K562 (cell line): ENCODE measurements around the gene ZSCAN12. TPM values are rescaled to one million over a fixed set of nuclear protein-coding genes. Genes with fewer than 3 reads are reported as not detected.

ENCODE experiments used
- ELF4 ChIP-seq: fragments of 450-650 bp; formaldehyde crosslinking; IDR thresholded peaks from 2 replicates; pipeline ENCODE4 v1.4.0; 2022; ENCODE audit warnings: missing genetic modification characterization
- EP400 ChIP-seq: fragments of 450-650 bp; IDR thresholded peaks from 2 replicates; pipeline ENCODE4 v1.6.1; 2017; ENCODE audit warnings: antibody characterized with exemption, mild to moderate bottlenecking, moderate library complexity
- HDAC1 ChIP-seq, 2 experiments: fragments of 450-650 bp; IDR thresholded peaks; 2 replicates each; pipeline ENCODE4 v1.6.1; 2016 to 2017; ENCODE audit warnings: inconsistent platforms in 1 of 2, mild to moderate bottlenecking in 1 of 2, moderate library complexity in 1 of 2
- KAT8 ChIP-seq: fragments of 450-650 bp; IDR thresholded peaks from 2 replicates; pipeline ENCODE4 v1.6.1; 2016; ENCODE audit warnings: low read depth, mild to moderate bottlenecking
- L3MBTL2 ChIP-seq: fragments of 450-650 bp; IDR thresholded peaks from 2 replicates; pipeline ENCODE4 v1.6.1; 2016; ENCODE audit warnings: mild to moderate bottlenecking, moderate library complexity
- MBD1 ChIP-seq: fragments of 250-450 bp; sonication (Bioruptor Pico); IDR thresholded peaks from 2 replicates; pipeline ENCODE4 v1.8.0; 2022; ENCODE audit warnings: inconsistent platforms
- MEIS2 ChIP-seq: fragments of 450-650 bp; IDR thresholded peaks from 2 replicates; pipeline ENCODE4 v1.6.1; 2014; ENCODE audit warnings: mild to moderate bottlenecking; ENCODE audit not compliant: partially characterized antibody
- NELFE ChIP-seq: IDR thresholded peaks from 2 replicates; pipeline ENCODE4 v1.6.1; 2011; ENCODE audit warnings: mild to moderate bottlenecking; ENCODE audit not compliant: insufficient read depth, insufficient read length
- POLR2B ChIP-seq: fragments of 450-650 bp; IDR thresholded peaks from 2 replicates; pipeline ENCODE4 v1.6.1; 2018; ENCODE audit warnings: low read depth; ENCODE audit not compliant: partially characterized antibody
- SAFB2 ChIP-seq: fragments of 200-400 bp; formaldehyde crosslinking; IDR thresholded peaks from 2 replicates; pipeline ENCODE4 v1.6.1; 2018; ENCODE audit warnings: borderline replicate concordance, low read length, low read depth, moderate library complexity; ENCODE audit not compliant: severe bottlenecking
- SMAD4 ChIP-seq: fragments of 250-450 bp; sonication (Bioruptor Pico); conservative IDR thresholded peaks from 2 replicates; pipeline ENCODE4 v1.8.0; 2021; ENCODE audit warnings: inconsistent platforms, mild to moderate bottlenecking, moderate library complexity
- SNRNP70 ChIP-seq: fragments of 200-400 bp; formaldehyde crosslinking; optimal IDR thresholded peaks from 2 replicates; pipeline ENCODE3; 2017; ENCODE audit warnings: low read depth, low read length
- TAF9B ChIP-seq: fragments of 450-650 bp; IDR thresholded peaks from 2 replicates; pipeline ENCODE4 v1.6.1; 2018; ENCODE audit warnings: mild to moderate bottlenecking; ENCODE audit not compliant: partially characterized antibody
- TRIM24 ChIP-seq, 2 experiments: fragments of 450-650 bp; IDR thresholded peaks; 2 replicates each; pipeline ENCODE4 v1.6.1; 2016
- TSHZ1 ChIP-seq: fragments of 250-450 bp; sonication (Bioruptor Pico); IDR thresholded peaks from 2 replicates; pipeline ENCODE4 v1.4.0; 2020; ENCODE audit warnings: mild to moderate bottlenecking, moderate library complexity
- YBX1 ChIP-seq: fragments of 450-650 bp; IDR thresholded peaks from 2 replicates; pipeline ENCODE4 v1.7.1; 2016; ENCODE audit warnings: mild to moderate bottlenecking
- ZHX1 ChIP-seq: fragments of 150-350 bp; conservative IDR thresholded peaks from 2 replicates; pipeline ENCODE4 v1.6.1; 2014; ENCODE audit warnings: low read length
- ZNF280A ChIP-seq: fragments of 450-650 bp; IDR thresholded peaks from 2 replicates; pipeline ENCODE4 v1.6.1; 2018; ENCODE audit warnings: mild to moderate bottlenecking, low read depth; ENCODE audit not compliant: partially characterized antibody
- ZNF695 ChIP-seq: fragments of 450-650 bp; formaldehyde crosslinking; IDR thresholded peaks from 2 replicates; pipeline ENCODE4 v1.4.0; 2020; ENCODE audit warnings: mild to moderate bottlenecking, moderate library complexity
- polyA plus RNA-seq, 8 experiments: library from polyadenylated mRNA; depleted of rRNA in 4 of 8; stranded (reverse) in 5 of 8; unstranded in 3 of 8; fragments of >200 nt; fragmentation: Nextera tagmentation in 2 of 8; fragmentation: Illumina TruSeq in 1 of 8; extraction: Ambion mirVana in 2 of 8; extraction: Trizol in 1 of 8; gene quantifications; 2 replicates each; pipeline versions ENCODE4 v1.2.1 to v1.2.3, GENCODE V29; 2011 to 2014; ENCODE audit warnings: inconsistent platforms in 1 of 8, missing spikeins in 1 of 8
- total RNA-seq, 7 experiments: library from RNA; depleted of rRNA in 6 of 7; stranded (reverse); fragments of >200 nt in 6 of 7; fragmentation: Illumina TruSeq in 2 of 7; extraction: Trizol in 2 of 7; gene quantifications; 2 replicates each; pipeline versions ENCODE4 v1.2.1 to v1.2.3, GENCODE V29; 2011 to 2021; ENCODE audit warnings: low replicate concordance in 1 of 7

Gene ZSCAN12
- total and polyA plus RNA-seq, 9 of the 15 experiments (the other 6 are each of a cell fraction or from before 2014, with no cell fraction given), result 2.5 to 19.6 (median 12.5) TPM

GRCh38 chr6:28336284-28337120 lies 63.0 kb downstream of the ZSCAN12 start (continued):
- TF ChIP-seq TSHZ1 (CRISPR knock-in tag), result 0 out of 2 replicates have a peak, but pooled peaks have one; percentile 68
- TF ChIP-seq L3MBTL2, result no peak
- peak; percentile 97 for TF ChIP-seq ELF4 (CRISPR knock-in tag)
- TF ChIP-seq EP400, result no peak; the same call in 1 of the 2 replicates
- peak; percentile 69 for TF ChIP-seq MEIS2
- no peak for TF ChIP-seq SNRNP70
- no peak for TF ChIP-seq TAF9B
- TF ChIP-seq TRIM24 (IDR thresholded peaks at IDR 0.05), result no peak
- TF ChIP-seq ZHX1, result no peak
- no peak for TF ChIP-seq ZNF695 (CRISPR knock-in tag)
- TF ChIP-seq HDAC1 (IDR thresholded peaks at IDR 0.05), result peak in 1 of 2 experiments; percentile 27; a peak in 1 of 4 replicates
- no peak for TF ChIP-seq YBX1
- no peak for TF ChIP-seq MBD1
- no peak for TF ChIP-seq NELFE
- TF ChIP-seq POLR2B, result no peak
- TF ChIP-seq KAT8, result no peak; the same call in 1 of the 2 replicates
- no peak for TF ChIP-seq ZNF280A
- TF ChIP-seq SMAD4 (CRISPR knock-in tag), result peak; percentile 3
- no peak for TF ChIP-seq SAFB2
